Measurements from ENCODE around the gene HOXB6.

Gene HOXB6

DNA sequence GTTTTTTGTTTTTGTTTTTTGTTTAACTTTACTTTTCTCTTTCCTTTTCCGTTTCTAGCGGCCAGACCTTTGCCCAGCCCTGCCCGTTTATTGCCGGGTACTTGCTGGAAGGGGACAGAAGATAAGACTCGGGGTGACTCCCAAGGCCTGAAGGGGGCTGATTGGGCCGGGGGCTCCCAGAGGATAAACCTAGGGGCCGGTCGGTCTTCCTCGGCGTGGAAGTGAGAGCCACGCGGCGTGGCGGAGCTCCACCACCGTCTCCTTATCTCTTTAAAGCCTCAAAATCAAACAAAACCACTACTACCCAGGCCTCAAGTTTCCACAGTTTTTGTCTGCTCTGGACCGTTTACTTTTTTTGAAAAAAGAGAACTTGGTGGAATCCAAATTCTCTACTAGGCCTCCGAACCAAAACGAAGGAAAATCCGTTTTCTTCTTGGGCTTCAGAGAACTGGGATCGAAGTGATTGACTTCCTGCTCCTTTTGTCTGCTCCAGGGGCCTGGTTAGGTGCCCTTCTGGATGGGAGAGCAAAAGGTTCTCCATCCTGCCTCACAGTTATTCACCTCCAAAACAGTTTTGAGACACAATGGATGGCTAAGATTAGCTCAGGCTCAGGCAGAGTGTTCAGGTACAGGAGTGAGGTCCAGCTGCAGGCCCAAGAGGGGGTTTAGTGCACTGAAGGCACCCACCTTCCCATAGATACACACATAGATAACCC, 29.9 kb upstream of the HOXB6 start:
- DNase-seq = no peak

DNA sequence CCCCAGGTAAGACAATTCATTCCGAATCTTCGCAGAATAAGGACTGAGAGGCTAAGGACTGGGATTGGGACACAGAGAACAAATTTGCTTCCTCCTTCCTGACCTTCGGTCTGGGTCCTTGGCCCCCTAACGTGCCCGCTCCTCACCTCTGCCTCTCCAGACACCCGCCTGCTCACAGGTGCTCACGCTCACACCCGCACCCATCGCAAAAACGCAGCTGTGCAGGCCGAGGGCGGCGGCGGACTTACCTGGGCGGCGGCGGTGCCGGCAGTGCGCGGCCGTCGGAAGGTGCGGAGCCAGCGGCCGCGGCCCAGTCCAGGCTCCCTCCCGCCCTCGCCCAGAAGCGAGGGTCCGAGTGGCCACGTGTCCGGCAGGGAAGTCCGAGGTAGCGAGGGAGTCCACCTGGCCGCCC, 28.5 kb upstream of the HOXB6 start:
- DNase-seq = no peak

DNA sequence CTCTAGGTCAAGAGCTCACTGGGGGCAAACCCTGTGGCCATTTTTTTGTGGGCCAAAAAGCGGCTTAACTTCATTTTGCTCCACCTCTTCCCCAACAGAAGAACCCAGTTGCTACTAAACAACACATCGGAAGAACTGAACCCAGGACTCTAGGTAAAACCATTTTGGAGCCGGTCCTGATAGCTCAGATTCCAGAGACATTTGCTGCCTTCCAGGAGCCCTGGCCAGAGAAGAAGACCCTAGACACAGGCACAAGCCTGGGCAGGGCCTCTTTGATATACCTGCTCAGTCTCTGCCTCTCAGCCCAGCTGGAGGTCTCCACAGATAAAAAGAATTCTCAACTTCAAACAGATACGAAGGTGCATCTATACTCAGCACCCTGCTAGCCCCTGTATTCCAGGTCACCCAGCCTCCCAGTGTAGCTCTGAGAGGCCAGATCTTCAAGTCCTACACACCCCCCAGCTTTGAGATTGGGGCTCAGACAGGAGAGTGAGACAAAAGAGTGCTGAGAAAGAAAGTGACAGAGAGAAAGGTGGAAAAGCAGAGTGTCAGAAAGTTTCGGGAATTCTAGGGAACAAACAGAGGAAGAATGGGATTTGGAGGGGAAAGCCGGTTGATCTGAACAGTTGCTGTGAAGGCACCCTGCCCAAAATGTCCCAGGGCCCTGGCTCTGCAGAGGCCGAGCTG, 27.9 kb upstream of the HOXB6 start:
- DNase-seq = no peak

DNA sequence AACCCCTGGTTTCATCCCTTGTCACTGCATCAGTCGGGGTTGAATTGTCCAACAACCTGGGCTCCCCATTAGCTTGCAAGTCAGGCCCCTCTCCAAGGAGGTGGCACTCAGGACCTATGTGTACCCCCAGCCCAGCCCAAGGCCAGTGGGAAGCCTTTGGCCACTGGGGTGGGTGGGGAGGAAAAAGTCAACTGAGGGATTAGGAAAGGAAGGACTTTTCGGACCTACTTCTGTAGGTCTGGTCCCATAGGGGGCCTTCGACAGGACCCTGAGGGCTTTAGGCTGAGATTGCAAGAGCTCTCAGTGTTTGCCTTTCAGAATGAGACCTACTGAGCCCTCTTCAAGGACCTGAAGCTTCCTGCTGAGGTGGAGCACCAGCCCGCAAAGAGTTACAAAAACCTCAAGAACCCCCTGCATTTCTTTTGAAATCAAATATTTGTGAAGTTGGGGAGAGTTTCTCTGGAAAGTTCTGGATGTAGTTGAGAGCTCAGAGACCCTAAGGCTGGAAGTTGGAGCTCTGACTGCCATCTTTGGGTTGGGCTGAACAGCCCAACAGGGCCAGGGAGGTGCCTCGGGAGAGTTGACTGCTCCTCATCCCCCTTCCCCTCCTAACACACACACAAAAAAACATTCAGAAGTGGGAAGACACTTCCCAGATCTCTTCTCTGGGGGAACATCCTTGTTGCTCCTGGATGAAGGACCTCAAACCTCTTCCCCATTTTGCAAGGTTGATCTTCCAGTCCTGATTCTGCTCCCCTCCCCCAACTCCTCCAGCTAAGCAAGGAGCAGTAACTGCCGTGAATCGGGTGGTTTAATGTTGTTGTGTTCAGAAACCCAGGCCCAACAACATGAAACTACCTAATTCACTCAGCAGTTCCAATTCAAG, 27.1 kb upstream of the HOXB6 start:
- DNase-seq = no peak

DNA sequence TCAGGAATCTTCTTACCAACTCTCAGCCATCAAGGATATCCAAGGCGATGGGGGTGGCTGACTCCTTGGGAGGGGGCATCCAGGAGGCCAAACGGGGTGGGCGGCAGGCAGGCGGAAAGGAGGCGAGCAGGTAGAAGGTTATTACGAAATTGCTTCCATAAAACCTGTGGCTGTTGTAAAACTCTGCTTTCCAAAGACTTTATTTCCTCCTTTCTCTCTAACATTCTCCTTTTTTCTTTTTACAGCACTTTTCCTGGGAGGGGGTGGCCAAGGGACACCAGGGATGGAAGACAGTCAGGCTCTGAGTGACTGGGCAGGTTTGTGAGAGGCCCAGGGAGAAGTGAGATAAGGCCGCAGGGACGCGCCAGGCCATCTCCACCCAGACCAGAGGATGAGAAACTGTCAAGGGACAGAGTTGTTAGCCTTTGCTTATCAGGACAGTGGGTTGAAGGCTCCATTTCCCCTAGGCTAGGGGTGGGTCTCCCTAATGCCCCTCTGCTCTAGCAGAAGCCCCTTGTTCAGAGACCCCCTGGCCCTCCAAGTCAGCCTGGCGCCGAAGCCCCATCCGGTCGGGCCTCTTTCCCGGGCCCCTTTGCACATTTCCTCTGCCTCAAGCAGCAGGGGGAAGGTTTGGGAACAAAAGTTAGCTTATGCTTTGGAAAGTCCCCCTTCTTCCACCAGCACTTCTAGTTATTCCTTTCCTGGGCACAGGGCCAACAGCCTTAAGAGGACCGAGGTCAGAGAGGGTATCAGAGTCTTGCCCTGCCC, 26.3 kb upstream of the HOXB6 start:
- no peak for DNase-seq

DNA sequence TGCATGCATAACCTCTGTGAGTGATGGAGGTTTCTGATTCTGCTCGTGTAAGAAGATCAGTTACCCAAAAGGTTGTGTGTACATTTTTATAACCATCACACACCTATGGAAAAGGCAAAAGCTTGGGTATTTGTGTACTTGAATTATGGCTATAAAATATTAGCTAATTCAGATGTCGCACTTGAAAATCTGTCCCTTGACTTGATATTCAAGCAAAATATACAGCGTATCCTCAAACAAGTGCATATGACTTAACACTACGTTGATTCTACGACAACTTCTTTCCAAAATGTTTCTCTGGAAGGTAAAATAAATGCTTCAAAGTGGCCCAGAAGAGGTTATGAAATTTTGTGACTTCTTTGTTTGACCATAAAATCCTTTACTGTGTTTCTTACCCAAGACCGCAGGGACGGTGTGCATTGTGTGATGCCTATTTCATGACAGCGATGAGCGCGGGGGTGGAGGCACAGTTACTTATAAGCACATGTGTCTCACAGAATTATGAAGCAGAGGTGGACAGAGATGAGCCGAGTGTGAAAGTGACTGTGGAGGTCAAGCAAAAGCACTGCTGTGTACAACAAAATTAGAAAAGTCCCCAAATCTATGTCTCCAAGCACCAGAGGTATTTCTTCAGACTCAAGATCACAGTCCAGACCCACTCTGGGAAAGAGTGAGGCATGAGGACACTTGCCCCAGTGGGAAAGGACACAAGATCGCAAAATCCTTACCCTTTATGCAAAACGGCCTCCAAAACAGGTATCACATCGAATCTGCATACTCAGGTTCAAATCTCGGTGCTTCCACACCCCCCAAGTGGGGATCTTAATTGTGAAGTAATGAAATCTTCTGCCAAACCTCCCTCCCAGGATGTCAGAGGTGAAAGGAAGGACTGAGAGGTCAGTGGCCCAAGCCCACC, 25.5 kb upstream of the HOXB6 start:
- DNase-seq = no peak

DNA sequence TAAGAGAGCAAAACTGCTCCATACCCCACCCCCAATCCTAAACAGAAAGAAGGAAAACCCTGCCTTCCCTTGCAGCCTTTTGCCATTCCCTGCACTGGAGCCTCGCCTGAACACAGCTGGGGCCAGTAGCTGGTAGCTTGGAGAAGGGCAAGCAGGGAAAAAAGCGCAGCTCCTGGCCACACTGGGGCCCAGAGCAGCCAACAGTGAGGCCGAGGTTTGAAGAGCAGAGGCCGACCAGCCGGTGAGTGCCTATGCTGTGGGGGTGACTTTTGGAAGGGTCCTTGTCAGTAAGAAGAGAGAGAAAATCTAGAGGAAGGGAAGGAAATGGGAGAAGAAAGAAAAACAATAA, 24.6 kb upstream of the HOXB6 start:
- DNase-seq = no peak

DNA sequence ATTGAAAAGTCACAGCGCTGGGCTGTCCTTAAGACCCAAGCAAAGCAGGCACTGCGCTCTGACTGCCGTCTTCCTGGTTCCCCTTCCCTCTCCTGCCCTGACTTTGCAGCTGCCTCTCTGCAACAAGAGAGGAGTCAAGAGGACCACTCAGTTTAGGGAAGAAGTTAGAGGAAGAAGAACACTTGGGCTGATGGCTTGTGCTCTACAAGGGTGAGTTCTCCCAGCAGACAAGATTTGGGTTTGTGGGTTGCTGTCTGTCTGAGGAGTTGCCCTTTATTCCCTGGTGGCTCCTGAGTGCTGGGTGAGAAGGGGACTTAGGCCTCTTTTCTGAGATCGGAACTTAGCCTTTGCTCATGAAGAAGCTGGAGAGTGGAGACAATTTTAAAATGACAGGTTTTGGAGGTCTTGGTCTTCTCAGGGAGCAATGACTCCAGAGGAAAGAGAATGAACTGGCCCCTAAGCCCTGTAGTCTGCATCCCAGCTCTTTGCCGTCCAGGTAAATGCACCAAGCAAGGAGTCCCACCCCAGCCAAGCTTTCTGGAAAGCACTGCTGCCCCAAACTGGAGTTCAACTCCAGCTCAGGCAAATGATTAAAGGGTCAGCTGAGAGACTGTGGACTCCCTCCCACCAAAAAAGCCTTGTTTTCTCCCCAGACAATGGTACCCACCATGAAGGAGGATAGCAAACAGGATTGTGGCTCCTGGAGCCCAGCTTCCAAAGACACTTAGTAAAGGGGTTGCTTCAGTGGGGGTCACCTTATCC, 24.0 kb upstream of the HOXB6 start:
- DNase-seq = no peak

DNA sequence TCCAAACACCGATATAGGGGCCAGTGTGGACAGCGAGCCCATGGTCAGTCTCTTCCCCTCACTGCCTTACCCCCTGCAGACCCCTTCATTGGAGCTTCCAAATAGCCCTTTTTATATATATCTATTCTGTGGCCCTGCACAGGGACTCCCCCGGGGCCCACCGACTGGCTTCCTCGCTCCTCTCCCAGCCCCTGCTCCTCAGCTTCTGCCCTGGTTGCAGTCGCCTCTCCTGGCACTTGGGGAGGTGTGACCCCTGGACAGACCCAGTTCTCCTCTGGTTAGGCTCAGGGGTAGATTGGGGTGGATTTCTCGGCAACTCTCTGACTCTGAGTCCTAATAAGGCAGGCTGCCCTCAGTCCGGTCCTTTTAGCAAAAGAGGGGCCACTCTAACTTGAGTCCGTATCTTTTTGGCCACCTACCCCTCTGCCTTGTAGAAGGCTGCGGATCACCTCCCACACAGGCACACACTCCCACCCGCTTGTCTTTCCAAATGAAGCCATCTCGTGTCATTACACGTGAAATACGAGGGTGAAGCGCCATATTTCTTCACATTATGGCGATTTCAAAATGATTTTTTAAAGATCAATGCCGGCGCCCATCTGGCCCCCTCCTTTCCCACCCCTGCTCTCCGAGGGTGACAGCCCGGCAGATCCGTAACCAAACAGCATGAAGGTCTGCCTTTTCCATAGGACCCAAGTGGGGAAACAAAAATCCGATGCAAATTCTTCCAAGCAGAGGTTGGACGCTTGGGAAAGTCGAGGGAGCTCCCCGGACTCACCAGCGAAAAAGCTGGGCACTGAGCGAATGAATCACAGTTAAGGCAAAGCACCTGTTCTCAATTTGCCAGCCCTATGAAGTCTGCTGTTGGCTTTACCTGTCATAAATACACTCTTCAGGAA, 23.1 kb upstream of the HOXB6 start:
- no peak for DNase-seq

DNA sequence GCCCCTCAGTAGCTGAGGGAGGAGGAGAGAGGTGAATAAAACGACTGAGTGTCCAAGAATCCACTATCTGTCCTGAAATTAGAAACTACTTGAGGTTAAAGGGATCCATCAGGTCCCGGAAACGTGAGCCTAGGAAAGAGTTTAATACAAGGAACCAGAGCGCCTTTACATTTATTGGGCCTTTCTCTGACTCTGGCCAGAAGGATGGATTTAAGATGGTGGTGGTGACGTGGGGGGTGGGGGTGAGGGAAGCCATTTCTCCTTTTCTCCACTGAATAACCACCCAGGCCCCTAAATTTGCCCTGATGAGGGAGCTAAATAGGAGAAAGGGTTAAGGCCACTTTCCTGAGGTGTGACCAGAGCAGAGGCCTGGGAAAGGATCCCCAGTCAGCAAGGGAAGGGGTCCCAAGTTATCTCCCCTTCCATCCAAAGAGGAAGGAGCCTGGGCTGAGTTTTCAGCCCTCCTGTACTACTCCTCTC, 22.4 kb upstream of the HOXB6 start:
- DNase-seq = no peak

DNA sequence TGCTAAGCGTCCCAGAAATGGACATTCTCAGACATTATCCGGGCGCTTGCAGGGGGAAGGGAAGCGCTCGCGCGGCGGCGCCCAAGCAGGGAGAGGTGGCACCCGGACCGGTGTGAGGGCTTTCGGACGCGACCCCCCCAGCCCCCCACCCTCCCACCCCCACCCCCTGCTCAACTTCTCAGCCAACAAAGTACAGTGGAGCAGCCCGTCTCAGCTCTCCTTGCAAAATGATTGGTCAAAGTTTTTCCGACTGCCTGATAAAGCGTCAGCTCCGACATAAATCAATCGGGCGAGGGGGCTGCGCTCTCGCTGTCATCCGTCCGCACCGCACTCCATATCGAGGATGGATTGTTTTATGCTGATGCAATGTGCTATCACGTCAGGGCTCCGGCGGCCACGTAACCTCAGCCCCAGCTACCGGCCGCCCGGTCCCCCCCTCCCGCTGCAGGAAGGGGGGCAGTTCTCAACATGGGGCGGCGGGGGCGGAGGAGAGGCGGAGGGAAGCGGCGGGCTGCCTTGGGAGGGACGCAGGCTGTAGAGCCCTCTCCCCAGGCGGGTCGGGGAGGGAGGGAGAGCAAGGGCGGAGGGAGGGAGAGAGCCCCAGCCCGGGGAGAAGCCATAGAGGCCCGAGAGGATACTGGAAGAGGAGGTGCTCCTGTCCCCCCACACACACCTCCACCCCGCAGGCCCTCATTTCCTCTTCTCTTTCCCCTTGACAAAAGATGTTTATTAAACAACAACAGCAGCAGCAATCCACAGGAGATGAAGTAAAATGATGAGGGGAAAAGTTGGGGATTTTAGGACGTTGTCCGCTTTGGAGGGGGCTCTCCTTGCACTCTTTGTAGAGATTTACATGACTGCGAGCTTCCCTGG, 21.7 kb upstream of the HOXB6 start, which contains the start of gene HOXB9:
Gene HOXB9, minus strand, starts transcription at position 114 of the 873 bp plus-strand sequence. Its CDS starts 89 bp downstream, at position 25.
- DNase-seq = no peak

DNA sequence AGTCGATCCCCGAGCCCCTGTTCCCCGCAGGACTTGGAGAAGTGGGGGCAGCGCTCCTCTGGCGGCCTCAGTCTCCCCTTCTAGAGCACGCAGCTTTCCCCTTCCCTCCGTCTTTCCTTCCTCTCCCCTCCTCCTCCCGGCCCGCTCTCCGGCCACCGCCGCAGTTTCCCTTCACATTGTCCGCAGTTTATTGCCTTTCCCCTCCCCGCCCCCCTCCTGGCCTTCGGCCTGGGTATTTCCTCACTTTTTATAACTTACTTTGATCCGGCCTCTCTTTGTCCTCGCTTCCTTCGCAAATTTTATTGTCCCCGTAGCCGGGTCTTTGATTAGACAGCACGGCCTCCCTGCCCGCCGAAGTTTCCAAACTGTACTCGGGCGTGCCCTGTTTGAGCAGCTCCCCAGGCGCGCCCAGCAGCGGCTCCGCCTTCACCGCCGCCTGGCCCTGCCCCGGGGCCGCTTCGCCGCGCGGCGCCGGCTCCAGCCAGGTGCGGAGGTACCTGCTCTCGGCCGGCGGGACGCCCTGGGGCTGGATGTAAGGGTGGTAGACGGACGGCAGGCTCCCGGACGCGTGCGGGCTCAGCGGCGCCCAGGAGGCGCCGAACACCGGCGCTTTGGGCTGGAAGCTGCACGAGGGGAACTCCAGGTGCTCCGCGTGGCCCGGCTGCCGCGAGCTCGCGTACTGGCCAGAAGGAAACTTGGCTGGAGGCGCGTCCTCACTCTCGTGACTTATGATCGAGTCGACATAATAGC, 20.9 kb upstream of the HOXB6 start:
- no peak for DNase-seq

DNA sequence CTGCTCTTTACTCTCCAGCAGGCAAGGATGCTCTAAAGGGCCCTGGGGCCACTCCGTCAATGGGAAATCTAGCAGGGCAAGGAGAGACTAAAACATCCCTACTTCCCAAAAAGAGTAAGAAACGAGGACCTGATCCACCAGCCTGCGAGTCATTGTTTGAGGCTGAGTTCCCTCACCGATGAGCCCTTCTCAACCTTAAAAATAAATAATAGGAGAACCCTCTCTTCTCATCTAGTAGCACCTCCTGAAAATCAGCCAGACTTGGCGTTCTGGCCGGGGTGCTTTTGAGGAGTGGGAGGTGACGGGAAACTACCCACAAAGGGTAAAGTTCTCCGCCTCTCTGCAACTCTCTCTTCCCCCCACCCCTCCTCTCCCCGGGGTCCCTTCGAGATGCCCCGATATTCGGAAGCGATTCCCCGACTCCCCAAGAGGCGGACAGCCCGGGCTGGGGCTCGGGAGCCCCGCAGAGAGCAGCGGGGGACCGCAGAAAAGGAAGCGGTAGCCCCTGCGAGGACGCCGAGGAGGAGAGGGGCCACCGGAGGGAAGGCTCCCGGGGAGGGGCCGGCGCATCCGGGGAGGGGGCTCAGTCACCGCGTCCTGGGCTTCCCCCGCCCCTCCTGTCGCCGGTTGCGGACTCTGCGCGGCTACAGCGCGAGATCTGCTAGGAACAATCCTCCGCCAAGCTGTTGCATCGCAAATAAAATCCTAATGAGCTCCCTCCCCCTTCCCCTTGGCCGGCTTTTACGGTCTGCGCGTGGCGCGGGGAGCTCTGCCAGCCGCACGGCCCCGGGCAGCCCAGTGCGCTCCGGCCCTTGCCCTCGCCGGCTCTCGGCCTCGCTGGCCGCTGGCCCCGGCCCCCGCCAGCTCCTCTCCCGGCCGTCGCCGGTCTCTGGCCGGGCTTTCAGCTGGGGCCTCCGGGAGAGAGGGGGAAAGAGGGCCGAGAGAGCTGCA, 20.0 kb upstream of the HOXB6 start:
- no peak for DNase-seq

DNA sequence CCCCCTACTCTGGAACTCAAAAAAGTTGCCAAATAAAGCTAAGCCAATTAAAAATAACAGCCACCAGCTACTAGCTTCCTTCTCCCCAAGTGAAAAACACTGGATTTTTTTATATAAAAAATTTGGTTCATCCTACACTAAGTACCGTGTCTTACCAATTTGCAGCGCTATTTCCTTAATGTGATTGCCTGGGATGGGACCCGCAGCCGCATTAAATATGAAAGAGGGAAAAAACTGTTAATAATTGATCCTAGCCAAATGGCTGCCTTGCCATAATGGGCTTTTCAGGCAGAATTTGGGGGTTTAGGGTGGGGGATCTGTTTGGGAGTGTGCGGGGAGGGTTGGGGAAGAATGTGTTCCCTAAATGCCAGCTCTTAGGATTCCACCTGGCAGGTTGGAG, 19.3 kb upstream of the HOXB6 start:
- no peak for DNase-seq

DNA sequence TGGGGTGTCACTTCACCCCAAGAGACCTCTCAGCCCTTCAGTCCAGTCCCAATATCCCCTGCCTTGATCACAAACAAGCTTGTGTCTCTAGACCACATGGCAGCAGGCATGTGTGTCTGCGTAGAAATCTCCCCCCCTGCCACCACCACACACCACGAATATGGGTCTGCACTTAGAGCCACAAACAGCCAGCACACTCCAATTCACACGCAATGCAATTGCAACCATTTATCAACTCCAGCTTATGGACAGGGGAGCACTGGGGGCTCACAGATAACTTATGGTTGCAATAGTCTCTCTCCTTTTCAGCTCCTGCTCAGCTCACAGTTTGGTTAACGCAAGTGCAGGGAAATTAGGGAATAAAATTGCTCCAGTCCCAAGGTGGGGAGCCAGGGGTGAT, 18.8 kb upstream of the HOXB6 start:
- DNase-seq = no peak

DNA sequence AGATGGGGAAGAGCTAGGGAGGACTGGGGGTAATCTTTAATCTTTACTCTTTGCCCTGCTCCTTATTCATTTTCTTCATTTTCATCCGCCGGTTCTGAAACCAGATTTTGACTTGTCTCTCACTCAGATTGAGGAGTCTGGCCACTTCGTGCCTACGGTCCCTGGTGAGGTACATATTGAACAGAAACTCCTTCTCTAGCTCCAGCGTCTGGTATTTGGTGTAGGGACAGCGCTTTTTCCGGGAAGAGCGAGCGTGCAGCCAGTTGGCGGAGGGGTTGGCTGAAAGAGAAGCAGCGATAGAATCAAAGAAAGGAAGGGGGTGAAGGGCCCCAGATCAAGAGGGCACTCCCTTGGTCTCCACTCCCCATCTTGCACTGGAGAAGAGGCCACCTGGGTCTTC, 18.1 kb upstream of the HOXB6 start:
- DNase-seq = no peak
